Spleen (tissue), 7 donors: ENCODE results near the gene C1QTNF5.

ENCODE experiments used
- CTCF ChIP-seq, 11 experiments: fragments of 200-600 bp in 7 of 11; fragments of 450-650 bp in 4 of 11; sonication (generic) in 4 of 11; IDR thresholded peaks in 8 of 11; conservative IDR thresholded peaks in 3 of 11; 1 replicate in 7 of 11; 2 replicates in 4 of 11; pipeline versions ENCODE4 v1.4.0 to v1.8.0; 2016 to 2021; ENCODE audit warnings: antibody characterized with exemption in 11 of 11, inconsistent platforms in 4 of 11, mild to moderate bottlenecking in 1 of 11
- POLR2A ChIP-seq, 3 donors: fragments of 450-650 bp; IDR thresholded peaks; one replicate each; pipeline ENCODE4 v1.5.1; 2017; ENCODE audit warnings: antibody characterized with exemption in 3 of 3, mild to moderate bottlenecking in 1 of 3
- POLR2AphosphoS5 ChIP-seq, 3 donors: sonication (generic); formaldehyde crosslinking; IDR thresholded peaks; one replicate each; pipeline ENCODE4 v1.5.1; 2017; ENCODE audit warnings: antibody characterized with exemption in 3 of 3
- donor health status: DM: no; HTN: no; CAD: no; lungs with moderate emphysema.
- donor health status: DM: no; HTN: no; CAD: no.
- donor health status: DM: no; HTN: no; CAD: no.

DNA sequence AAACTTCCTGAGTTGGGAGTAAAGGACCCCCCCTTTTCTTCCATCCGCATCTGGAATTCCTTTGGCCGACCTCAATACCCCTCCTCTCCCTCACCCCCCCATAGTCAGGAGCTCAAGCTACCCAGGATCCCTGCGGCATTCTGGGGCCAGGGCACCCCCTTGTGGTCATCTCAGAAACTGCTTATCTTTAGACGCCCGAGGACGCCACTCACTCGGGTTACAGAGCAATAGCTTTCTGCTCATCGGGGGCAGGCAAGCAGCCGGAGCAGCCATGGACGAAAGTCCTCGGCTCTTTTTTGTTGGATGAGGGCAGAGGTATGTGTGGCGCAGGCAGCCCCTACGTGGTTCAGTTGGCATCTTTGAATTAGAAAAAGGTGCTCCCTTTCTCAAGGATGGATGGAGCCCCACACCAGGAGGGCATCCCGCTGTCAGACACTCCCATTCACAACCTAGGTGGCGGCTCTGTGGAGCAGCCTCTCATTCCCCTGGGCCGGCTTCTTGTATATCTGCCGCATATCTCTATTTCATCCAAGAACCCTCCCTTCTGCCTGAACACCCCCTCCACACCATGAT is 2.3 kb downstream of the C1QTNF5 start:
- TF ChIP-seq CTCF (IDR thresholded peaks at IDR 0.05 in 8 of 11, conservative IDR thresholded peaks at IDR 0.05 in 3 of 11) = peak; percentile 26 to 85 (median 79)
- no peak for TF ChIP-seq POLR2A (IDR thresholded peaks at IDR 0.05)
- TF ChIP-seq POLR2AphosphoS5 (IDR thresholded peaks at IDR 0.05) = no peak
